IMR-90 (cell line): ENCODE measurements around the gene MYO7B. TPM values are rescaled to one million over a fixed set of nuclear protein-coding genes. Genes with fewer than 3 reads are reported as not detected.

Source experiments
- ATAC-seq: fragments of 200-7000 bp; cut with Tn5 transposase; 2 replicates; pipeline ENCODE4 v1.9.1; 2020; ENCODE audit warnings: low read depth, mild to moderate bottlenecking, moderate library complexity
- BruUV-seq: library from RNA; stranded (reverse); fragments of 400-500 nt; replicated peaks from 2 replicates; lab custom pipeline; 2021; lab: Mats Ljungman, UMichigan
- CTCF ChIA-PET: fragments of 300-600 bp; formaldehyde crosslinking; extraction: SDS; loops from one replicate; lab custom pipeline; 2021; ENCODE audit warnings: antibody characterized with exemption; lab: Yijun Ruan, JAX
- POLR2A ChIA-PET: fragments of 300-600 bp; sonication (Branson Sonifier 250); formaldehyde crosslinking; loops from one replicate; lab custom pipeline; 2022; ENCODE audit warnings: antibody characterized with exemption; ENCODE audit not compliant: unreplicated experiment; lab: Charles Lee
- DNase-seq: peaks from one replicate; pipeline ENCODE4 v3.0.0; 2013
- H2AFZ ChIP-seq: replicated peaks from 2 replicates; pipeline ENCODE3; 2013; ENCODE audit warnings: low read length, mild to moderate bottlenecking; ENCODE audit not compliant: poor library complexity
- H2AK5ac ChIP-seq: 2 replicates; pipeline ENCODE4 v1.6.1; 2013; ENCODE audit warnings: low read depth, low read length, inconsistent platforms
- H2AK9ac ChIP-seq: replicated peaks from 2 replicates; pipeline ENCODE3; 2013; ENCODE audit warnings: mild to moderate bottlenecking, low read depth, low read length, moderate library complexity; ENCODE audit not compliant: poor library complexity
- H2BK120ac ChIP-seq: 2 replicates; pipeline ENCODE4 v1.6.1; 2013; ENCODE audit warnings: low read depth, low read length, inconsistent platforms
- H2BK15ac ChIP-seq: 3 replicates; pipeline ENCODE4 v1.6.1; 2013; ENCODE audit warnings: low read depth, low read length, inconsistent platforms
- H2BK20ac ChIP-seq: 2 replicates; pipeline ENCODE4 v1.6.1; 2013; ENCODE audit warnings: low read depth, mild to moderate bottlenecking, inconsistent platforms, low read length, moderate library complexity
- H2BK5ac ChIP-seq: 2 replicates; pipeline ENCODE4 v1.6.1; 2013; ENCODE audit warnings: mild to moderate bottlenecking, low read depth, low read length, inconsistent platforms; ENCODE audit not compliant: poor library complexity, severe bottlenecking
- H3K14ac ChIP-seq: replicated peaks from 2 replicates; pipeline ENCODE4 v1.6.1; 2013; ENCODE audit warnings: low read depth, low read length, inconsistent platforms
- H3K18ac ChIP-seq: 2 replicates; pipeline ENCODE4 v1.6.1; 2013; ENCODE audit warnings: low read depth, low read length, control low read depth
- H3K23ac ChIP-seq: 2 replicates; pipeline ENCODE4 v1.6.1; 2013; ENCODE audit warnings: low read depth, low read length, inconsistent platforms
- H3K27ac ChIP-seq: 2 replicates; pipeline ENCODE4 v1.5.1; 2013; ENCODE audit warnings: mild to moderate bottlenecking, control low read depth, low read length; ENCODE audit not compliant: insufficient read depth
- H3K27me3 ChIP-seq: 2 replicates; pipeline ENCODE4 v1.6.1; 2013; ENCODE audit warnings: low read length; ENCODE audit not compliant: control insufficient read depth, insufficient read depth
- H3K36me3 ChIP-seq: 2 replicates; pipeline ENCODE4 v1.6.1; 2013; ENCODE audit warnings: low read length, mixed read lengths; ENCODE audit not compliant: control insufficient read depth, insufficient read depth
- H3K4ac ChIP-seq: 2 replicates; pipeline ENCODE4 v1.6.1; 2013; ENCODE audit warnings: low read depth, low read length, inconsistent platforms
- H3K4me1 ChIP-seq: 2 replicates; pipeline ENCODE4 v1.6.1; 2013; ENCODE audit warnings: low read length, mixed read lengths; ENCODE audit not compliant: control insufficient read depth, insufficient read depth
- H3K4me2 ChIP-seq: 2 replicates; pipeline ENCODE4 v1.6.1; 2013; ENCODE audit warnings: low read depth, mild to moderate bottlenecking, control low read depth, low read length, moderate library complexity
- H3K4me3 ChIP-seq: 2 replicates; pipeline ENCODE4 v1.5.1; 2013; ENCODE audit warnings: low read depth, mild to moderate bottlenecking, control low read depth, low read length, moderate library complexity; ENCODE audit not compliant: insufficient read depth
- H3K56ac ChIP-seq: 2 replicates; pipeline ENCODE4 v1.6.1; 2013; ENCODE audit warnings: low read length, inconsistent platforms; ENCODE audit not compliant: insufficient read depth; ENCODE audit errors: extremely low read depth
- H3K79me1 ChIP-seq, 2 experiments: 2 replicates each; pipeline ENCODE4 v1.6.1; 2013; ENCODE audit warnings: low read length in 2 of 2, inconsistent platforms in 1 of 2, low read depth in 1 of 2
- H3K9ac ChIP-seq: 2 replicates; pipeline ENCODE4 v1.6.1; 2013; ENCODE audit warnings: low read depth, low read length, control low read depth
- H3K9me1 ChIP-seq: 2 replicates; pipeline ENCODE4 v1.6.1; 2013; ENCODE audit warnings: low read length, inconsistent platforms; ENCODE audit not compliant: insufficient read depth
- H3K9me3 ChIP-seq: 2 replicates; pipeline ENCODE4 v1.6.1; 2013; ENCODE audit warnings: low read length; ENCODE audit not compliant: control insufficient read depth, insufficient read depth
- H4K20me1 ChIP-seq: 2 replicates; pipeline ENCODE4 v1.6.1; 2013; ENCODE audit warnings: low read length, inconsistent platforms; ENCODE audit not compliant: insufficient read depth
- H4K5ac ChIP-seq: 2 replicates; pipeline ENCODE4 v1.6.1; 2013; ENCODE audit warnings: mild to moderate bottlenecking, low read depth, low read length, control low read depth
- H4K8ac ChIP-seq, 2 experiments: 2 replicates each; pipeline ENCODE4 v1.6.1; 2013; ENCODE audit warnings: low read depth in 2 of 2, low read length in 2 of 2, control low read depth in 1 of 2, inconsistent platforms in 1 of 2
- H4K91ac ChIP-seq: 2 replicates; pipeline ENCODE4 v1.6.1; 2013; ENCODE audit warnings: low read depth, low read length, inconsistent platforms; ENCODE audit not compliant: insufficient read depth
- BHLHE40 ChIP-seq: fragments of 150-350 bp; IDR thresholded peaks from 2 replicates; pipeline ENCODE4 v1.6.1; 2016; ENCODE audit warnings: mild to moderate bottlenecking, low read depth, low read length
- CEBPB ChIP-seq: IDR thresholded peaks from 2 replicates; pipeline ENCODE4 v1.6.1; 2012; ENCODE audit warnings: low read depth, low read length, improper control_type of control experiment
- NFE2L2 ChIP-seq: fragments of 150-350 bp; IDR thresholded peaks from 2 replicates; pipeline ENCODE4 v1.6.1; 2016; ENCODE audit warnings: low read depth, mild to moderate bottlenecking, low read length
- RFX5 ChIP-seq: IDR thresholded peaks from 2 replicates; pipeline ENCODE4 v1.8.0; 2012; ENCODE audit warnings: low read depth, mild to moderate bottlenecking, low read length, moderate library complexity
- SMC3 ChIP-seq: fragments of 150-350 bp; IDR thresholded peaks from 2 replicates; pipeline ENCODE4 v1.6.1; 2016; ENCODE audit warnings: low read depth, mild to moderate bottlenecking, antibody characterized with exemption, low read length, moderate library complexity
- WGBS, 2 experiments: methylation state at CpG; one replicate each; pipeline versions ENCODE4 v1.1.5 to v1.1.7; 2013; ENCODE audit warnings: missing lambda C conversion rate in 2 of 2; ENCODE audit not compliant: insufficient read length in 1 of 2; ENCODE audit errors: extremely low coverage in 2 of 2; 5-methylcytosine and 5-hydroxymethylcytosine counted together
- dilution Hi-C: fragments of 300-500 bp; cut with HindIII; formaldehyde crosslinking; loops from one replicate; pipeline ENCODE4 v1.14.3; 2018; ENCODE audit warnings: low sequenced_read_pairs; ENCODE audit not compliant: unreplicated experiment
- in situ Hi-C: fragments of 300-500 bp; cut with MboI; formaldehyde crosslinking; loops from 3 replicates; pipeline ENCODE4 v1.14.3; 2019; ENCODE audit warnings: low sequenced_read_pairs, inconsistent platforms, mixed read lengths
- intact Hi-C: fragments of 100-400 bp; cut with micrococcal nuclease; formaldehyde crosslinking; loops from 2 replicates; pipeline ENCODE4 v1.10.0; 2022
- polyA plus RNA-seq, 3 experiments: library from polyadenylated mRNA; depleted of rRNA; stranded (reverse); fragments of >200 nt; gene quantifications; 2 replicates each; pipeline ENCODE4 v1.2.3, GENCODE V29; 2012; ENCODE audit warnings: low replicate concordance in 1 of 3
- total RNA-seq: library from RNA; depleted of rRNA; stranded (reverse); fragments of >200 nt; gene quantifications from 2 replicates; pipeline ENCODE4 v1.2.3, GENCODE V29; 2012

The MYO7B gene
- total and polyA plus RNA-seq, 2 of the 4 experiments (the other 2 are of a cell fraction) = 0.18 to 0.46 TPM

- Histone ChIP-seq H2BK20ac (no peak overlapping the region), H3K4me1 (peaks cover 14% of the 10 kb centered on the region), H2AK5ac (no peak overlapping the region), H3K36me3 (peaks cover 11% of the 10 kb centered on the region), H2BK5ac (no peak overlapping the region), H3K56ac (no peak overlapping the region), H3K9me3 (peaks cover 2% of the 10 kb centered on the region; the same call in 1 of the 2 replicates), H4K91ac (no peak overlapping the region), H3K14ac (no peak overlapping the region), H2AFZ (no peak overlapping the region), H4K8ac (no peak overlapping the region), H3K9ac (no peak overlapping the region), H3K9me1 (peaks cover 28% of the 10 kb centered on the region), H3K79me1 (peaks cover 21 to 70% of the 10 kb centered on the region in 2 experiments), H3K4ac (no peak overlapping the region), H3K23ac (no peak overlapping the region), H3K4me3 (no peak overlapping the region), H4K20me1 (peaks cover 80% of the 10 kb centered on the region), H3K4me2 (no peak overlapping the region), H2BK15ac (no peak overlapping the region), H4K5ac (no peak overlapping the region), H3K27me3 (no peaks in the 10 kb centered on the region), H3K27ac (no peak overlapping the region), H2AK9ac (no peak overlapping the region), H2BK120ac (no peak overlapping the region), H3K18ac (no peak overlapping the region)
- ATAC-seq = no peak
- 94% methylated on average over 8 of the region's 10 CpGs; no CpG with 5 or more reads in 1 of the 2 experiments for WGBS, 2 experiments
- intact Hi-C loops = no loop called here
- TF ChIP-seq RFX5 (no peak), BHLHE40 (no peak), SMC3 (no peak), NFE2L2 (no peak), CEBPB (no peak)
- no peak for DNase-seq
- ChIA-PET POLR2A (no interaction called here), CTCF (no interaction called here)
- BruUV-seq = no TSS peak
- in situ Hi-C loops = no loop called here
- dilution Hi-C loops = no loop called here
These were observed 124.8 kb downstream of the MYO7B start for GRCh38 chr2:127660291-127660578.
